OCI-LY7 (cell line): ENCODE results near the gene MS4A18.

ENCODE experiments used
- EZH2phosphoT487 ChIP-seq: fragments of 200-600 bp; sonication (generic); IDR thresholded peaks from 2 replicates; pipeline ENCODE4 v1.6.1; 2018; ENCODE audit warnings: low read depth, borderline replicate concordance, mild to moderate bottlenecking, mixed run types, antibody characterized with exemption, low read length, moderate library complexity, mixed read lengths
- TF ChIP-seq, protein P1 (sequence below): fragments of 200-600 bp; sonication (generic); conservative IDR thresholded peaks from 2 replicates; pipeline ENCODE4 v1.5.1; 2014; ENCODE audit warnings: mild to moderate bottlenecking, antibody characterized with exemption, low read length, moderate library complexity, mixed read lengths

DNA sequence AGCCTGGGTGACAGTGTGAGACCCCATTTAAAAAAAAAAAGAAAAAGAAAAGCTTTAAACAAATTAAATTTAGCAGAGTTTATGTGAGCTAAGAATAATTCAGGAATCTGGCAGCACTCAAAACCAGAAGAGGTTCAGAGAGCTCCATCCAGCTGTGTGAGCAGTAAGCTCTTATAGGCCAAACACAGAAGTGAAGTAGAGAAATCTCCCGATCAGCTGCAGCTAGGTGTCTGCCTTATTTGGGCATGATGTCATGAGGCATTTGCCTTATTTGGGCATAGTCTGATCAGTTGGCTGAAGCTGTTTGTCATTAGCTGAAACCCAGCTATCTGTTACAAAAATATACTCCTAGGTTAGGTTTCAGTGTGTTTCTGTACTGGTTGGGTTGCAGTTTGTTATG lies 40.4 kb downstream of the MS4A18 start:
- TF ChIP-seq, protein P1, sequence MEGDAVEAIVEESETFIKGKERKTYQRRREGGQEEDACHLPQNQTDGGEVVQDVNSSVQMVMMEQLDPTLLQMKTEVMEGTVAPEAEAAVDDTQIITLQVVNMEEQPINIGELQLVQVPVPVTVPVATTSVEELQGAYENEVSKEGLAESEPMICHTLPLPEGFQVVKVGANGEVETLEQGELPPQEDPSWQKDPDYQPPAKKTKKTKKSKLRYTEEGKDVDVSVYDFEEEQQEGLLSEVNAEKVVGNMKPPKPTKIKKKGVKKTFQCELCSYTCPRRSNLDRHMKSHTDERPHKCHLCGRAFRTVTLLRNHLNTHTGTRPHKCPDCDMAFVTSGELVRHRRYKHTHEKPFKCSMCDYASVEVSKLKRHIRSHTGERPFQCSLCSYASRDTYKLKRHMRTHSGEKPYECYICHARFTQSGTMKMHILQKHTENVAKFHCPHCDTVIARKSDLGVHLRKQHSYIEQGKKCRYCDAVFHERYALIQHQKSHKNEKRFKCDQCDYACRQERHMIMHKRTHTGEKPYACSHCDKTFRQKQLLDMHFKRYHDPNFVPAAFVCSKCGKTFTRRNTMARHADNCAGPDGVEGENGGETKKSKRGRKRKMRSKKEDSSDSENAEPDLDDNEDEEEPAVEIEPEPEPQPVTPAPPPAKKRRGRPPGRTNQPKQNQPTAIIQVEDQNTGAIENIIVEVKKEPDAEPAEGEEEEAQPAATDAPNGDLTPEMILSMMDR: no peak
- no peak for TF ChIP-seq EZH2phosphoT487
